Measurements from ENCODE around the gene AMMECR1. TPM values are rescaled to one million over a fixed set of nuclear protein-coding genes. Genes with fewer than 3 reads are reported as not detected.

AMMECR1 gene
- total RNA-seq: 10 to 100 TPM; 10.4 to 14.4 TPM

DNA sequence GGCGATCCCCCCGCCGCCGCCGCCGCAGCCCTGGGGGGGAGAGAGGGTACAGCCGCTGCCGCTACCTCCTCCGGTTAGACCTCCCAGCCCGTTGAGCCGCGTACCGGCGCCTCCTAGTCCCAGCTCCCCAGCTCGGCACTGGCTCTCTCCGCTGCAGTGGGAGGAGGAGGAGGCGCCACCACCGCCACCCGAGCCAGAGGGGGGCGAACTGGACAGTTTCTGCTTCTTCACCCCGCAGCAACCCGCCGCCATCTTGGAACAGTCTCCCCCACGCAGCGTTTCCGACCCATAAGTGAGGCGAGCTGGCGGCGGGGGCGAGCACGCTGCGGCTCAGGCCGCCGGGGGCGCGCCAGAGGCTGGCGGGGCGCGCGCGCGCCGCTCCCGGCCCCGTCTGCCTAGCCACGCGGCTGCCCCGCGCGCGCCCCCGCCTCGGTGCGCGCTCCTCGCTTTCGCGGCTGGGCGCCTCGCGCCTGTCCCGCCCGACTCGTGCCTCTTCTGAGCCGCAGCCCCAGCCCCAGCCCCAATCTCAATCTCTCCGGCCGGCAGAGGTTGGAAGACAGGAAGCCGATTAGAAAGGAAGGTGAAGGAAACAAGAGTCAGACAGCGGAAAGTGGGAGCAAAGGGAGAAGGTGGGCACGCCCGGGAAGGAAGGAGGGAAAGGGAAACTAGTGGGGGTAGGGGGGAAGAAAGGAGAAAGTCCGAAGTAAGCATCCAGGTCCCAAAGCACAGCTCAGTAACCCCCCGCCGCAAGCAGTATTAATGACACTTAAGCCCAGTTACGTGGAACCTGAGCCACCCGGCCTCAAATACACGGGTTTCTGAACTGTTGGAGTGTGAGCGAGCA, at the start of gene AMMECR1:
Gene AMMECR1, minus strand, starts transcription at position 266 of the 844 bp plus-strand sequence. Its CDS starts 14 bp downstream, at position 252.
- H3K9me3 ChIP-seq: no peaks in the 10 kb centered on the region
- peak; percentile 74 for DNase-seq
- no peaks in the 10 kb centered on the region for H3K27me3 ChIP-seq
- peak within 1 kb of the TSS; percentile 60 for H3K4me3 ChIP-seq
- H3K36me3 ChIP-seq: no peaks in the 10 kb centered on the region
- no peaks in the 10 kb centered on the region for H3K4me1 ChIP-seq
- H3K27ac ChIP-seq: peak within 1 kb of the TSS; percentile 58
- peak within 1 kb of the TSS; percentile 72 to 80 for H3K9ac ChIP-seq (ENCODE audit: low read depth in 2 of 2, low read length in 2 of 2)
- TF ChIP-seq CTCF (IDR thresholded peaks at IDR 0.05): no peak
- intact Hi-C loops (cut with DNase I): loop anchor here (10.0 kb wide), 1 partner anchor 153 kb away; no protein-coding TSS in a partner anchor

GRCh38 chrX:110363244-110363643, 45.4 kb upstream of the AMMECR1 start:
- no peaks in the 10 kb centered on the region for H3K9me3 ChIP-seq
- H3K9ac ChIP-seq (ENCODE audit: low read depth in 2 of 2, low read length in 2 of 2): no peak overlapping the region
- H3K36me3 ChIP-seq: no peaks in the 10 kb centered on the region
- H3K27me3 ChIP-seq: no peaks in the 10 kb centered on the region
- no peak overlapping the region for H3K27ac ChIP-seq
- no peaks in the 10 kb centered on the region for H3K4me1 ChIP-seq
- intact Hi-C loops (cut with DNase I): no loop called here
- no peak for TF ChIP-seq CTCF (IDR thresholded peaks at IDR 0.05)
- no peak for DNase-seq
- no peak overlapping the region for H3K4me3 ChIP-seq

- Histone ChIP-seq H3K36me3 (no peaks in the 10 kb centered on the region), H3K27me3 (no peaks in the 10 kb centered on the region), H3K9me3 (no peaks in the 10 kb centered on the region), H3K4me3 (no peak overlapping the region), H3K4me1 (no peaks in the 10 kb centered on the region), H3K27ac (no peak overlapping the region), H3K9ac (ENCODE audit: low read depth in 2 of 2, low read length in 2 of 2) (no peak overlapping the region)
- intact Hi-C loops (cut with DNase I): no loop called here
- TF ChIP-seq CTCF (IDR thresholded peaks at IDR 0.05): no peak
- no peak for DNase-seq
Observed at GRCh38 chrX:110359273-110359672, 41.4 kb upstream of the AMMECR1 start.

- Histone ChIP-seq H3K9ac (ENCODE audit: low read depth in 2 of 2, low read length in 2 of 2) (no peak within 1 kb of the TSS), H3K27me3 (no peaks in the 10 kb centered on the region), H3K4me3 (no peak within 1 kb of the TSS), H3K9me3 (no peaks in the 10 kb centered on the region), H3K27ac (no peak within 1 kb of the TSS), H3K4me1 (no peaks in the 10 kb centered on the region), H3K36me3 (no peaks in the 10 kb centered on the region)
- intact Hi-C loops (cut with DNase I): no loop called here
- TF ChIP-seq CTCF (IDR thresholded peaks at IDR 0.05): no peak
- no peak for DNase-seq
Observed at GRCh38 chrX:110358548-110358947, 40.7 kb upstream of the AMMECR1 start, which contains the start of gene RTL9. Gene RTL9 (plus strand): TSS chrX:110358848. CDS start chrX:110450618, 91,770 bp downstream.

GRCh38 chrX:110346681-110347080, 28.8 kb upstream of the AMMECR1 start:
- no peak for TF ChIP-seq CTCF (IDR thresholded peaks at IDR 0.05)
- intact Hi-C loops (cut with DNase I): no loop called here
- H3K27ac ChIP-seq: no peak overlapping the region
- no peaks in the 10 kb centered on the region for H3K36me3 ChIP-seq
- H3K9me3 ChIP-seq: no peaks in the 10 kb centered on the region
- no peaks in the 10 kb centered on the region for H3K27me3 ChIP-seq
- DNase-seq: no peak
- no peak overlapping the region for H3K4me3 ChIP-seq
- H3K9ac ChIP-seq (ENCODE audit: low read depth in 2 of 2, low read length in 2 of 2): no peak overlapping the region
- H3K4me1 ChIP-seq: no peaks in the 10 kb centered on the region

Data from colonic mucosa (tissue), 4 donors.